Spleen (tissue), 7 donors: ENCODE data around the gene ADAMTS14.

Experiments used
- POLR2A ChIP-seq, 3 donors: fragments of 450-650 bp; IDR thresholded peaks; one replicate each; pipeline ENCODE4 v1.5.1; 2017; ENCODE audit warnings: antibody characterized with exemption in 3 of 3, mild to moderate bottlenecking in 1 of 3
- POLR2AphosphoS5 ChIP-seq, 3 donors: sonication (generic); formaldehyde crosslinking; IDR thresholded peaks; one replicate each; pipeline ENCODE4 v1.5.1; 2017; ENCODE audit warnings: antibody characterized with exemption in 3 of 3
- TF ChIP-seq, protein P1 (sequence below), 11 experiments: fragments of 200-600 bp in 7 of 11; fragments of 450-650 bp in 4 of 11; sonication (generic) in 4 of 11; IDR thresholded peaks in 8 of 11; conservative IDR thresholded peaks in 3 of 11; 1 replicate in 7 of 11; 2 replicates in 4 of 11; pipeline versions ENCODE4 v1.4.0 to v1.8.0; 2016 to 2021; ENCODE audit warnings: antibody characterized with exemption in 11 of 11, inconsistent platforms in 4 of 11, mild to moderate bottlenecking in 1 of 11
- donor health status: DM: no; HTN: no; CAD: no; lungs with moderate emphysema.
- donor health status: DM: no; HTN: no; CAD: no.
- donor health status: DM: no; HTN: no; CAD: no.

DNA sequence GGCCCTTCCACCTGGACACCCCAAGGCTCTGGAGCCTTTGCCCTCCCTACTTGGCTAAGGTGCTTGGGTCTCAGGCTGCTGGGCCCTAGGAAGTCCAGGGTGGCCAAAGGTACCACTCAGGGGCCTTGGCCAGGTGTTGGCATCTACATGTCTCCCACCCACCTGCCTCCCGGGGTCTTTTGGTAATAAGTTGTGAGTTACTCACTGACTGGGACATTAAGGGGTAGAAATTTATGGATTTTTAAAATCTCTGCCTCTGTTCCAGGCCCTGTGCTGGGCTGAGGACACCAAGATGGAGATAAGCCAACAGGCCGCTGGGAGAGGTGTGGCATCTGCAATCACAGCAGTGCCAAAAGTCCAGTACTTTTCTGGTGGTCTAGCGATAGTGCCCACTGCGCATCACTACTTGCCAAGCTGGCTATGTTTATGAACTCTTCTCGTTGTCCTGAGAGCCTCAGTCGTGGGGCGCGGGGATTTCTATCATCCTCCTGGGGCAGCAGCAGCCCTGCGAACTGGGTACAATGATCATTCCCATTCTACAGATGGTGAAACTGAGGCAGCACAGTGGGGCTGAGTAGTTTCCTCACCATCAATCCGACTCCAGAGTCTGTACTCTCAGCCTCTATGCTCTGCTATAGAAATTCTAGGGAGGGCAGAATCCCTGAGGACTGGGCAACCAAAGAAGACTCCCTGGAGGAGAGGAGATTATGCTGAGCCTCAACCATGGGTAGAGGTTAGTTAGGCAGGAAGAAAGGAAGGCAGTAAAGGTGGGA is 76.7 kb downstream of the ADAMTS14 start:
- TF ChIP-seq, protein P1, sequence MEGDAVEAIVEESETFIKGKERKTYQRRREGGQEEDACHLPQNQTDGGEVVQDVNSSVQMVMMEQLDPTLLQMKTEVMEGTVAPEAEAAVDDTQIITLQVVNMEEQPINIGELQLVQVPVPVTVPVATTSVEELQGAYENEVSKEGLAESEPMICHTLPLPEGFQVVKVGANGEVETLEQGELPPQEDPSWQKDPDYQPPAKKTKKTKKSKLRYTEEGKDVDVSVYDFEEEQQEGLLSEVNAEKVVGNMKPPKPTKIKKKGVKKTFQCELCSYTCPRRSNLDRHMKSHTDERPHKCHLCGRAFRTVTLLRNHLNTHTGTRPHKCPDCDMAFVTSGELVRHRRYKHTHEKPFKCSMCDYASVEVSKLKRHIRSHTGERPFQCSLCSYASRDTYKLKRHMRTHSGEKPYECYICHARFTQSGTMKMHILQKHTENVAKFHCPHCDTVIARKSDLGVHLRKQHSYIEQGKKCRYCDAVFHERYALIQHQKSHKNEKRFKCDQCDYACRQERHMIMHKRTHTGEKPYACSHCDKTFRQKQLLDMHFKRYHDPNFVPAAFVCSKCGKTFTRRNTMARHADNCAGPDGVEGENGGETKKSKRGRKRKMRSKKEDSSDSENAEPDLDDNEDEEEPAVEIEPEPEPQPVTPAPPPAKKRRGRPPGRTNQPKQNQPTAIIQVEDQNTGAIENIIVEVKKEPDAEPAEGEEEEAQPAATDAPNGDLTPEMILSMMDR (IDR thresholded peaks at IDR 0.05 in 8 of 11, conservative IDR thresholded peaks at IDR 0.05 in 3 of 11), result no peak
- TF ChIP-seq POLR2A (IDR thresholded peaks at IDR 0.05) (no peak), POLR2AphosphoS5 (IDR thresholded peaks at IDR 0.05) (no peak)
